Measurements from ENCODE around the gene NKX1-1.

GRCh38 chr4:1427010-1427409 lies 20.8 kb upstream of the NKX1-1 start:
- TF ChIP-seq CTCF (IDR thresholded peaks at IDR 0.05; ENCODE audit: insufficient read depth, low read length, poor library complexity, severe bottlenecking) (no peak), EZH2phosphoT487 (conservative IDR thresholded peaks at IDR 0.05; ENCODE audit: low read length) (no peak)
